RKO (cell line): Measurements from ENCODE around the gene PPME1.

Experiments
- DNase-seq: peaks from one replicate; pipeline ENCODE4 v3.0.0-alpha.2; 2016; ENCODE audit warnings: low spot score

The PPME1 gene

DNA sequence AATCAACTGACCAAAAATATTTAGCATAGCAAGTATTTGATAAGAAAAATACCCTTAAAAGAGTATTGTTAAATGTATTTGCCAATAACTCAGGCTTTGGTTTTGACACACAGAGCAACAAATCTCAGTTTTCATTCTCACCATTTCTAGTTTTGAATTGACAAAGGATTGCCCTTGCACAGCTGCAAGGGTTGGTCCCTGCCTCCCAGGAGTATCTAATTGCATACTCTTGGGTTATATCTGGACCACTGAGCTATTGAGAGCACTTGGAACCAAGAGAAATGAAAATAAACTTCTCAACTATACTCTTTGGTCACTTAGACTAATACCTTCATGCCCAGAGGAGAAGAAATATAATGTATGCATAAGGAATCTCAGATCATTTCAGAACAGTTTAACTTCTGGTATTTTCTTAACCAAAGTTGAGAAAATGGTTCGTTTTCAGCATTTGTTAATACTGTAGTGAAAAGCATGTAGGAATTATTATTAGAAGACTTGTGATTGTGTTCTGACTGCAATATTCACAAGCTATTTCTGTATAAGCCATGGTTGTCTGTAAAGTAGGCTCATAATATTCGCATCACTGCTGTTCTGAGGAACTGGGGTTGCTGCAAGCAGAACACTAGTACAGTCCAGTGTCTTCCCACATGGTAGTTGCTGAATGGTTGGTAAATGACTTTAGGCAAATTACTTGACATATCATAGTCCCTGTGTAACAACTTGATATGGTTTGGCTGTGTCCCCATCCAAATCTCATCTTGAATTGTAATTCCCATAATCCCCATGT lies 8.2 kb upstream of the PPME1 start:
- DNase-seq = no peak

DNA sequence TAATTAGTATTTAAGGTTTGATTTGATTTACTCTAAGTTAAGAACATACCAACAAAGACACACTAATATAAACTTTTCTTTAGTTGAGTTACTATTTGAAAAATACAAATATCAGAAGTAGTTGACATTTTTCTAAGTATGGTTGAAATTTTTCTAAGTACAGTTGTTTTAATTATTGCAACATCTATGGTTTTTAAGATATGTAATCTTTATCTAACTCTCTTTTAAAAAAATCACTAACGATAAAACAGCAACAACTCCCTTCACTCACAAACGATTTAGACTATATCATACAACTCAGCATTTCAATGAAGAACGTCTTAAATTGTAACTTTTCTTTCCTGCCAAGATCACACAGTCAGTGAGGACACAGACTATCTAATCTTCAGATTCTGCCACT lies 2.3 kb upstream of the PPME1 start:
- no peak for DNase-seq

DNA sequence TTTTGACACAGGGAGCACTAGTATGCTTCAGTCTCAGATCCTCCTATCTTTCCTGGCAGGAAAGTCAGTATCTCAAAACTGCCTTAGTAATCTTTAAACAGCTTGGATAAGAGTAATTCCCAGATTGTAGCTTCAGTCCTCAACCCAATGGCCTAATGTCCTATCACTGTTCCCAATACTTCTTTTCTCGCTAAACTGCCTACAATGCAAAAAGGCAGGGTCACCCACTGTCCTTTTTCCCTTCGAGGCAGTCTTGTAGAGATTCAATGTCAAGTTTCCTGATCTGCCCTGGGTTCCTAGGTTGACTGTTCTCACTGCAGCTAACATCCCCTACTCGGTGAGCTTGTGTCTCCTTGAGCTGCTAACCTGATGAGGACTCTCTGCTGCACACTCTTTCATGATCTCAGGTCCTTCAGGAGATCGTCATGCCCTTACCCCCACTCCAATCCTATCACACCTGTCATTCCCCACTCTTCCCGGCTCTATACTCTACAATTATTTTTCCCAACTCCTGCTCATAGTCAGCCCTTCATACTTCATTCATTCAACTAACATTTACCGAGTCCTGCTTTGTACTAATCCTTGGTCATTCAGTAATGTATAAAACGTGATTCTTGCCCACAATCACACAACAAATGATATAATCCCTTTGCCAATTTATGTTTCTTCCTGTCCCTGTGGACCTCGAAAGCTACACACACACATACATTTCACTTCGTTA lies 1.2 kb upstream of the PPME1 start:
- peak; percentile 42 for DNase-seq

DNA sequence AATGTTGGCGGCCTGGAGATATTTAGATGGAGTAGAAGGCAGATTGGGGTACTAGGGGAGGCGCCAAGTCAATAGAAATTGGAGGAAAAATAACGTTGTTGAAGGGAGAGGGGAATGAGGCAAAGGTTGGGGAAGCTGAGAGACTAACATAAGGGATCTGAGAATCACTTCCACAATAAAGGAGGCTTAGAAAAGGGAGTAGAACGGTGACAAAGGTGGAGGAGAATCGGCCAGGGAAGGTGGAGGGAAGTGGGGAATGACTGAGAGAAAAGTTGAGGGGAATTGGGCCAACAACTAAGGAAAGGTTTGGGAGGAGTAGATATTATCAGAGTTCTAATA lies 510 bp downstream of the PPME1 start:
- DNase-seq = no peak

DNA sequence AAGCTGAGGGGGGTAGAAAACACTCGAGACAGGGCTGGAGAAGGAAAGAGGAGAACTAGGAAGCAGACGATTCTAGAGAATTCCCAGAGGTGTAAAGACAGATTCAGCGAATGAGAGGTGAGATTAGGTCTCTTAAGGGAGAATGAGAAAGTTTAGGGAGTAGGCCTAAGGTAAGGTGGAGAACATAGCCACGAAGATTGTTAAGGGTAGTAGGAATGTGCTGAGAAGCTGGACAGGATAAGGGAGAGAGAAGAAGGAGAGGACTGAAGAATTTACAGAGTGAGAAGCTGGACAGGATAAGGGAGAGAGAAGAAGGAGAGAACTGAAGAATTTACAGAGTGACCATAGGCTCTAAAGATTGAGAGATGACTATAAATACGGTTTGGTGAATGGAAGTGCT lies 908 bp downstream of the PPME1 start:
- DNase-seq = peak; percentile 52

DNA sequence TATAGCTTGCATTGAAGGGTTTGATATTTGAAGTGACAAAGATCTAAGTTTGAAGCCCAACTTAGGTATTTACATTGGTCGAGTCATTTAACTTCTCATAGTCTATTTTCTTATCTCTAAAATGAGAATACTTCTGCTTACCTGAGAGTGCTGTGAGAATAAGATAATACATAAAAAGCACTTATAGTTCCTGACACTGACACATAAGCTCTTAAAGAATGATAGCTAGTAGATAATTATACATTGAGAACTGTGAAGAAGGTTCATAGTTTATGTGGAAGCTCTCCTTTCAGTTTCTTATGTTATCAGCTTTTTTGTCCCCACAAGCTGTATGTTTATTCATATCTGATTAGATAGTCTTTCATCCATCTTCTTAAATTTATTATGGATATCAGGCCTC lies 4.8 kb downstream of the PPME1 start:
- DNase-seq = no peak

DNA sequence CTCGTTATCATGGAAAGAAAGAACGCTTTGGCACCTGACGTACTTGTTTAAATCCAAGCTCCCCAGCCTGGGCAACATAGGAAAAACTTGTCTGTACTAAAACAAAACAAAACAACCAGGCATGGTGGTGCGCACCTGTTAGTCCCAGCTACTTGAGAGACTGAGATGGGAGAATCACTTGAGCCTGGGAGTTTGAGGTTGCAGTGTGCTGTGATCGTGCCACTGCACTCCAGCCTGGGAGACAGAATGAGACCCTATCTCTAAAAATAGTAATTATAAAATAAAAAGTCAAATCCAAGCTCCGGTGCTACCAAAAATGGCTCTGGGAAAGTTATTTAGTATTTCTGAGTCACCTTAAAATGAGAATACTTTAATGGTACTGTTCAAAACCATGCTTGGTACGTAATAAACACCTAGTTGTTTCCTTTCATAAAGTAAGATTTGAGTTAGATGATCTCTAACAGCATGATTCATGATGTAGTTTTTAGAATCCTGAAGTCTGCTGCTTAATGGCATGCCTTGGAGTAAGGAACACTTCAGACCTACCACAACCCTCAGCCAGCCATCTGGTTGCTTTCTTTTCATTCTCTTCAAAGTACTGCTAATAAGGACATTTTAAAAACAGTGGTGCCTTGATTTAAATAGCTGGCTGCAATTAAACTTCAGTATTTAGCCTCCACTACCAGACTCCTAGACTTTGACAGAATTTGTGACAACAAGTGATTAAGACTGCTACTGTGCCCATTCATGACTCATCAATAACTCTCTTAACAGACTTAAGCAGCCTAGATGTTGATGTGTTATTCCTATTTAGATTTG lies 8.4 kb downstream of the PPME1 start:
- DNase-seq = peak; percentile 28

DNA sequence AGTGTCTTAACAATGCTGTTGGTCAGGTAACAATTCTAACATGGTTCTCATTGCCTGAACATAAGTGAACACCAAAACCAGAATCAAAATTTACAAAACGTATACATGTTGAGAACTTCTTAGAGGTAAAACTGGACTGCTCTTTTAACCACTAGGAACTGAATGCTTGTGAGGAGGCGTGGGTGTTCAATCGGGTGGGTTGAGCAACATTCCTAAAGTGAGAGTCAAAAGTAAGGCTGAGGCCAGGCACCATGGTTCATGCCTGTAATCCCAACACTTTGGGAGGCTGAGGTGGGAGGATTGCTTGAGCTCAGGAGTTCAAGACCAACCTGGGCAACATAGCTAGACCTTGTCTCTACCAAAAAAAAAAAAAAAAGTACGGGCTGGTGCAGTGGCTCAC lies 11.5 kb downstream of the PPME1 start:
- DNase-seq = peak; percentile 14

DNA sequence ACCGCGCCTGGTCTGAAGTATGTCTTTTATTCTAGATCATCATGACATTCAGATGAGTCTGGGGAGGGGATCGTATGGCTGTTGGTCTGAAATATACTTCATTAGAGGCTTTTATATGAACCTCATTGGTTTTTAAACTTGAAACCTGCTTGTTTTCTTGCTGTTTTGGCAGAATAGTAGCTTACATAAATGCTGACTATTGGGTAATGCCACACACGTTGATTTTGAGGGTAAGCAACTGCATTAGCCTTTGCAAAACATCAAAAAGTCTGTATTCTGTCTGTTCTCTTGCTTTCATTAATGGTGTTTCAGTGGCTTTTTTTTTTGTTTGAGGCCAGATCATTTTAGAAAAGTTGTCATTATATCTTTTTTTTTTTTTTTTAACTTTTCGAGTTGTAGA lies 14.2 kb downstream of the PPME1 start:
- no peak for DNase-seq

DNA sequence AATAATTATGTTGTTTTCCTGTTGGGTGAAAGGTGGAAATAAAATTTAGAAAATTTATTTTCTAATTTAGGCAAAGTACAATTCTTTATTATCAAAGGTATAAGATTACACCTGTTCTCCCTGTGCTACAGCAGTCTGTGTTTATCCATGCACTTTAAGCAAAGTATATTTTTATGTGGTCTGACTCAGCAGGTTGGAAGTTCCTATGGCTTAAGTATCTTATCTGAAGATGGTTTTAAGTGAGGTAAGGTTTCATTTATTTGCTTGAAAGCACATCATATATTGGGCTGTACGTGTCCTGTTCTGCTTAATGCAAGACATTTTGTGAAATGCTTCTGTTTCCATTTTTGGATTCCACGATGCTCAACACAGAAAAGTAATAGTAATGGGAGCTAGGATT lies 14.6 kb downstream of the PPME1 start:
- no peak for DNase-seq

DNA sequence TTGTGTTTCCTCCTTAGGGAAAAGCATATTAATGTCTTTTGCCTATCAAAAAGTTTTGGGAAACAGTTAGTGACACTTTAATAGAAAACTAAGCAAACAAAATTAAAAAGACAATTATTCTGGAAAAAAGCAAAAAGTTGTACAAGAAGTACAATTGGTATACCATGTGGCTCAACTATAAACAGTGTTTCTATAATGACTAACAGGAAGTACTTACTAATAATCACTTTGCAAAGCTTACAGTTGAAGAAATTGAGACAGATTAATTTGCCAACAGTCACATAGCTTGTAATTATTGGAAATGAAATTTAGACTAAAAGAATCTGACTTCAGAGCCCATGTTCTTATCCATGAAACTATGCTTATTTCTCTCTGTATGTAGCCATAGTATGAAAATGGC lies 24.7 kb downstream of the PPME1 start:
- DNase-seq = no peak

DNA sequence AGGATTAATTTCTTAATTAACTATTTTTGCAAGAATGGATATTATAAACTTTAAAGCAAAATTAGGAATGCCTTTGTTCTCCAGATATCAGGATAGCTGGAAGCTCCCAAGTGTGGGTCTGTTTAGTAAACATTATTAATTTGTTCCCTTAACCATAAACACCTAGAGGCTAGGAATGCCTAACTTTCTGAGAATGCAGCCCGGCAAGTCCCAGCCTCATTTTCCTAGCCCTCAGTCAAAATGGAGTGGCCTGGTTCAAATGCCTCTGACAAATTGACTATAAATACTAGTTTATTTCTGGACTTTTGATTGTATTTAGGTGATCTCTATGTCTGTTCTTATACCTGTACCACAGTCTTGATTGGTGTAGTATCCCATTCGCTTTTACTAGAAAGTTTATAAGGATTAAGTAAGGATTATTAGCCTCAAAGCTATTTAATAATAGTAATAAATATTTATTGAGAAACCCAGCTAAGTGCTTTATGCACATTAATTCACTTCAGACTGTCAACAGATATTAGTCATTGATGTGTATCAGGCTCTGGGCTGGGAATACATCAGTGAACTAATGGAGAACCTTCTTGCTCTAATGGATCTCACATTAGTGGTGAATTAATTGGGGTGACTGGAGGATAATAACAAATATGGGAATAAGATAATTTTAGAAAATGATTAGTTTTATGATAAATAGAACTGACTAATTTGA lies 25.8 kb downstream of the PPME1 start:
- DNase-seq = no peak

DNA sequence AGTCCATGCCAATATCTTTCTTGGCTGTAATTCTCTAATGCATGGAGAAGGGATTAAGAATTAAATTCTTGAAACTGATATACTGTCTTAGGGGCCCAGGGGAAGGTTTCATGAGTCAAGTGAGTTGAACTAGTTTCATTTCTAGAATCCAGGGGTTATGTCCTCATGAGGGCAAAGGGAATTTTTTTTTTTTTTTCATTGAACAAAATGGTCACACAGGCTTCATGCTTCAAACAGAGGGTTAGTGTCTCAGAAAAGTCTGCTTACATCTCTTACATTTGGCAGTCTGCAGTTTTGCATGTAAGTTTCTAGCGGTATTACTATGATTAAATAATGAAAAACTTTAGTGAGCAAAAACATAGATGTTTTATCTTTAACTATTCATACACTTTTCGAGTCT lies 32.9 kb downstream of the PPME1 start:
- no peak for DNase-seq

DNA sequence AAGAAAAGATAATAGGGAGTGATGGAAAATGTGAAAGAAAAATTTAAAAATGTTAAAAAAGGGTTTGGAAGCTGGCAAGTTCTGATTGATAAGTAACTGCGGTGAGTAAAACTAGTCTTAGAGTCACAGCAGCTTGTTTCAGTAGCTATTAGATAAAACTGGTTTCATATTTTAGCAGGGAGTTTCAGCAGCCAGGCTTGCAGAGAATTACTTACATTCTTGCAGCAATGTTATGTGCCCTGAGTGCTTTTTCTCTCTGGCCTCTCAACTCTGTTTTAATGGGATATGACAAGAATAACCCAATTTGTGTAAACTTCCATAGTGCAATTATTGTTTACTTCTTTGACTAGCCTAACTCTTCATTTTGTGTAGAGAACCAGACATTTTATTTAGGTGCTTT lies 33.6 kb downstream of the PPME1 start:
- no peak for DNase-seq

DNA sequence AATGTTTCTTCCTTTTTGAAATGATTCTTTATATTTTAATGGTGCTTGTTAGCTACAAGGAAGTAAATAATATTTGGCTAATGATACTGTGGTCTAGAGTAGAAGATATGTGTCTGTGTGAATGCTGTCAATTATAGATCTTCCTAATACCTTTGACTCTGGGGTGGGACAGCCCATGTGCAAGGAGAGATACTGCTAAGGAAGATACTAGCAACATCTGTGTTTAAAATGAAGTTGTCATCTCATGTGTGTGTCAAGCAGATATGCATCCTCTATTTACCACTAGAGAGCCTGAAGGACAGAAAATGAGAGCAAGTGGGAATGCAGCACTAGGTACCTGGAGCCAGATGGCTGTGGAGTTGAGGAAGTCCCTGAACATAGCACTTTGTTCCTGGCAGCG lies 34.1 kb downstream of the PPME1 start:
- no peak for DNase-seq

DNA sequence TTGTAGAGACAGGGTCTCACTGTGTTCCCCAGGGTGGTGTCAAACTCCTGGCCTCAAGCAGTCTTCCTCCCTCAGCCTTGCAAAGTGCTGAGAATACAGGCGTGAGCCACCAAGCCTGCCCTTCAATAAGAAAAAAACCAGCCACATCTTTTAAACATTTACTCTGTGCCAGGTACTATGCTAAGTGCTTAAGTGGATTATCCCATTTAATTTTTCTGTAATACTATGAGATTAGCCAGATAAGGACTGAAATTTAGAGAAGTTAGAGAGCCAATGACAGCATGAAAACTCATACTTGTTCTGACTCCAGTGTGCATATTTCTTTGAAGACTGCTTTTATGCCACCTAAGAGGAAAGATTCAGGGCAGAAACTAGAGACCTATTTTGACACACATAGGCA lies 35.7 kb downstream of the PPME1 start:
- DNase-seq = no peak

DNA sequence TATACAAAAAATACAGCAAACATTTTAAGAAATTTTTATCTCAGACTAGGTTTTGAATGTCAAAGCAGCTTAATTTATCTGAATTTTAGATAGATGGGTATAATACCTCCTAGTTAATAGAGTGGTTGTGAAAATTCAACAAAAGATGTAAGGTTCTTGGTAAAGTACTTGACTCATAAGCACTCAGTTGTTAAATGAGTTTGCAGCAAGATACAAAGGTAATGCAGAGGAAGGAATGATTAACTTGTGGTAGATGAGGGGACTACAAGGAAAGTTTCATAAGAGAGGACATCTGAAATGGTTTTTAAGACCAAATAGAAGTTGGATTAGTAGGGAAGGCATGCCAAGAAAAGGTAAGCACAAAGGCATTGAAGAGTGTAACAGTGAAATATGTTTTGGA lies 37.4 kb downstream of the PPME1 start:
- DNase-seq = no peak

DNA sequence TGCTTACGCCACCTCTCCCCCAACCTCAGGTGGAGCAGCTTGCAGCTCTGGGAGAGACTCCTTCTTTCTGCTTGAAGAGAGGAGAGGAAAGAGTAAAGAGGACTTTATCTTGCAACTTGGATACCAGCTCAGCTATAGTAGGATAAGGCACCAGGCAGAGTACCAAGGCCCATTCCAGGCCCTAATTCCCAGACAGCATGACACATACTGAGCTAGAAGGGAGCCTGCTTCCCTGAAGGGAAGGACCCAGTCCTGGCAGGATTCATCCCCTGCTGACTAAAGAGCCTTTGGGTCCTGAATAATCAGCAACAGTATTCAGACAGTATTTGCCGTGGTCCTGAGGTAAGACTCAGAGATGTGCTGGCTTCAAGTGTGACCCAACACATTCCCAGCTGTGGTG lies 41.4 kb downstream of the PPME1 start:
- DNase-seq = no peak

DNA sequence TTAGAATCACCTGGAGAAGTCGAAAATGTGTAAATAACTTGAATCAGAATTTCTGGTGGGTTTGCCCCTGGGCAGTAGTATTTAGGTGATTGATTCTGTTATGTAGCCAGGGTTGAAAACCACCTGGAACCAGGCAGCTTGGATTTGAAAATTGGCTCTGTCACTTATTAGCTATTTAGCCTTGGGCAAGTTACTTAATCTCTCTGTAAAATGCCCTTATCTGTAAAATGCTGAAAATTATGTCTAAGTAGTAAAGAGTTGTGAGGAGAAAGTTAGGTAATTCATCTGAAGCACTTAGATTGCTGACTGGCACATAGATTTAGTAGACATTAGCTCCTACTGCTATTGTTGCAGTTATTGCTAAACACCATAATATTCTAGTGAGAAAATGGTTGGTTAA lies 49.3 kb downstream of the PPME1 start:
- DNase-seq = no peak

DNA sequence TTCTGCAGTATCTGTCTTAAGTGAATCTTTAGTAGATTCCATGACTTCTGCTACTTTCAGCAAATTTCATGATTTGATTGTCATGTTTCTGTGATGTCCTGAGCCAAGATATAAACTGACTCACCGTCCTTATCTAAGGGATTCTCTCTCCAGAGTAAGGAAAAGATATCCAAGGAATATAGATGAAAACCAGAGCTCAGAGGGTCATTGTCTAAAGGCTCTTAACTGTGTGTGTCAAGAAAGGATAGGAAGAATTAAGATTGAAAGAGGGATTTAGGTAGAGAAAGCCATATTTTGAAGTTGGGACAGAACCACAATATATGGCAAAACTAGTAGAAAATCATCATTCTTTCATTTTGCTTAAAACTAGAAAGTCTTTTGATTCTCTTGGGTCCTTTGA lies 50.7 kb downstream of the PPME1 start:
- DNase-seq = no peak

DNA sequence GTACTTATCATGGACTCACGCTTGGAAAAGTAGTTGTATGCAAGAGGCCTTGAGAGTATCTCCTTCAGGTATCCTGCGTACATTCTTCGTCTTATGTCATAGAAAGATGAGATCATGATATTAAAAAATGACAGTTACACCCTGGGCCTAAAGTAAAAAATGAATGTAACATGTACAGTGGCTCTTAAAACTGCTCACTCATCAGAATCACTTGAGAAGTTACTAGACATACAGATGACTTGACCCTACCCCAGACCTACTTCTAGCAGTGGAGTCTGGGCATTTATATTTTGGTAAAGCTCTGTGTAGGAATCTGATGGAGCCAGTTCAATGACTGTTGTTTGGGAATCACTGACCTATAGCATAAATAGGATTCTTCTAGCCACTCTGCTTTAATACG lies 54.5 kb downstream of the PPME1 start:
- no peak for DNase-seq

DNA sequence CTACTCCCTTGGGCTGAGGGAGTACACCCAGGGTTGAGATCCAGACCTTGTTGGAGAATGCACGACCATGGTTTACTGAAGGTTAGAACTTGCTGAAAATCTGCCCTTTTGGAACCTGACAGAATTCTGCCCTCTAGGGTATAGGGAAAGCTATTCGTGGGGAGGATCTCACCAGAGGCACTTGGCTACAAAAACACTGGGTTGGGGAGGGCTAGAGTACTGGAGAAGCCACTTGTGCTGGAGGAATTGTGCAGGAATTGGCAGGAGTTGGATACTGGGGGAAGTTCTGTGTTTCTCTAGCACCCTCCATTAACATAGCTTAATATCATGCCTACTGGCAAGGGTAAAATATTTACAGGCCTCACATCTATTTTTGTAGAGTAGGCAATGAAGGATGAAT lies 55.8 kb downstream of the PPME1 start:
- DNase-seq = no peak
